Measurements from ENCODE around the gene CNOT9.

DNA sequence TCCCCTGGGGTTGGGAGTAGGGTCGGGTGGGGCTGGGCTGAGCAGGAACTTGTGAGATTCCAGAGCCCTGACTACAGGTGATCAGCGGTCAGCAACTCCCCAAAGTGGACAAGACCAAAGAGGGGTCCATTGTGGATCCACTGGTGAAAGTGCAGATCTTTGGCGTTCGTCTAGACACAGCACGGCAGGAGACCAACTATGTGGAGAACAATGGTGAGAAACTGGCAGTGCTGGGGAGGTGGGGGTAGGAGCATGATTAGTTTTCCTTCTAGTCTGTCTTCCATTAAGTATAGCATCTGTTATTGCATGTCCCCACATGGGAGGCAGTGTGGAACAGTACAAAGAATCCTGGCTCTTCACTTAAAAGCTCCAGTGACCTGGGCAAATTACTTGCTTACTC lies 67.1 kb downstream of the CNOT9 start:
- TF ChIP-seq, protein P1, sequence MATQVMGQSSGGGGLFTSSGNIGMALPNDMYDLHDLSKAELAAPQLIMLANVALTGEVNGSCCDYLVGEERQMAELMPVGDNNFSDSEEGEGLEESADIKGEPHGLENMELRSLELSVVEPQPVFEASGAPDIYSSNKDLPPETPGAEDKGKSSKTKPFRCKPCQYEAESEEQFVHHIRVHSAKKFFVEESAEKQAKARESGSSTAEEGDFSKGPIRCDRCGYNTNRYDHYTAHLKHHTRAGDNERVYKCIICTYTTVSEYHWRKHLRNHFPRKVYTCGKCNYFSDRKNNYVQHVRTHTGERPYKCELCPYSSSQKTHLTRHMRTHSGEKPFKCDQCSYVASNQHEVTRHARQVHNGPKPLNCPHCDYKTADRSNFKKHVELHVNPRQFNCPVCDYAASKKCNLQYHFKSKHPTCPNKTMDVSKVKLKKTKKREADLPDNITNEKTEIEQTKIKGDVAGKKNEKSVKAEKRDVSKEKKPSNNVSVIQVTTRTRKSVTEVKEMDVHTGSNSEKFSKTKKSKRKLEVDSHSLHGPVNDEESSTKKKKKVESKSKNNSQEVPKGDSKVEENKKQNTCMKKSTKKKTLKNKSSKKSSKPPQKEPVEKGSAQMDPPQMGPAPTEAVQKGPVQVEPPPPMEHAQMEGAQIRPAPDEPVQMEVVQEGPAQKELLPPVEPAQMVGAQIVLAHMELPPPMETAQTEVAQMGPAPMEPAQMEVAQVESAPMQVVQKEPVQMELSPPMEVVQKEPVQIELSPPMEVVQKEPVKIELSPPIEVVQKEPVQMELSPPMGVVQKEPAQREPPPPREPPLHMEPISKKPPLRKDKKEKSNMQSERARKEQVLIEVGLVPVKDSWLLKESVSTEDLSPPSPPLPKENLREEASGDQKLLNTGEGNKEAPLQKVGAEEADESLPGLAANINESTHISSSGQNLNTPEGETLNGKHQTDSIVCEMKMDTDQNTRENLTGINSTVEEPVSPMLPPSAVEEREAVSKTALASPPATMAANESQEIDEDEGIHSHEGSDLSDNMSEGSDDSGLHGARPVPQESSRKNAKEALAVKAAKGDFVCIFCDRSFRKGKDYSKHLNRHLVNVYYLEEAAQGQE (IDR thresholded peaks at IDR 0.05; ENCODE audit: insufficient read depth in 1 of 2, low read depth in 2 of 2, low read length in 2 of 2), result no peak
- TF ChIP-seq POLR2AphosphoS5 (IDR thresholded peaks at IDR 0.05; ENCODE audit: low read depth, low read length), result no peak
- no peak for TF ChIP-seq TAF1 (IDR thresholded peaks at IDR 0.05; ENCODE audit: borderline replicate concordance, insufficient read depth, low read length)
- no peak for TF ChIP-seq SIN3A (IDR thresholded peaks at IDR 0.05; ENCODE audit: borderline replicate concordance, insufficient read depth, low read length)
